22Rv1 (cell line): Measurements from ENCODE around the gene AFG1L.

Experiments
- CTCF ChIP-seq: fragments of 450-650 bp; IDR thresholded peaks from 2 replicates; pipeline ENCODE4 v1.5.1; 2017; ENCODE audit warnings: mild to moderate bottlenecking
- ZFX ChIP-seq: fragments of 450-650 bp; IDR thresholded peaks from 2 replicates; pipeline ENCODE4 v1.6.1; 2017; ENCODE audit warnings: antibody characterized with exemption, borderline replicate concordance

DNA sequence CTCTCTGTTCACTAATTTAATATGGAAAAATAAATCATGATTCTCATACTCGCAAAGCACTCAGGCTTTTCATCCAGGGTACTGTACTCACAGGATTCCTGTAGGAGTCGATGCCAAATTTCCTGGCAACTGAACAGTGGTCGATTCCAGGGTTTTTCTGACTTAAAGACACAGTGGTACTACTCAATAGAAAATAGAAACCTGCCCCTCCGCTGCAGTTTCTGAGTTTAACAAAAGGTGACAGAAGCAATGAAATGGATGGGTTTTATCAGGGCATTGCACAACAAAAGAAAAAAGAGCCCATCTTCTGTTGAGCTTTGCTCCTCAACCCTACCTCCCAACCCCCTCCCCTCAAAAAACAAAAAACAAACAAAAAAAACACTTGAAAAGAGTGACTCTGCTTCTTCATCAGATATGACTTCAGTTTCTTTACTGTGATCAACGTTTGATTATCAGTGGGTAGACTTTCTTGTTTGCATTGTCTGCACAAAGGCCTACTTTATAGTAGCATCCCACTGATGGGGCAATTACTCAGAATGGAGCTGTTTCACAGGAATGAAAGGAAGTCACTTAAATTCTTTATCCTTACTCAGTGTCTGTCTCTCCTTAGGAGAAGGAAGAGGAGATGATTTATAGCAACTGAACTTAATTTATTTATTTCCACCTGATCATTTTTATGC, 169.7 kb downstream of the AFG1L start:
- TF ChIP-seq CTCF (no peak), ZFX (no peak)
